Limb (tissue), 2 donors: ENCODE measurements around the gene CDK14.

Experiments
- DNase-seq, 2 donors: peaks; one replicate each; pipeline ENCODE4 v3.0.0-alpha.2; 2016; ENCODE audit errors: extremely low spot score in 2 of 2

The CDK14 gene

DNA sequence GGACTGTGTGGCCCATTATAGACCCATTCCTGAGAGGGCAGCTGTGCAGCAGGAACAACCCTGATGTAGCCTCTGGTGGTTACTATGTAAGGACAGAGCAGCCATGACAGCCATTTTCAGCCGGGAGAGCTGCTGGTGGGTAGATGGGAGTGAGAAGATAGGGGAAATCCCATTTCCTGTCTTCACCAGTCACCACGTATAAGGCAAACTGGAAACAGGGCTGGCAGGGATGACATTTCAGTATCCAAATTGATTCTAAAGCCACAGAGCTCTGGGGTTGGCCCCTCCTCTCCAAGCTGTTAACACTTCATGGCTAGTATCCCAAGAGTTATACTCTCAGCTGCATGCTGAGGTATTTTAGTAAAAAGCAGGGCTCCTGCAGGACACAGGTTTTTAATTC, 652.9 kb downstream of the CDK14 start:
- DNase-seq: no peak

DNA sequence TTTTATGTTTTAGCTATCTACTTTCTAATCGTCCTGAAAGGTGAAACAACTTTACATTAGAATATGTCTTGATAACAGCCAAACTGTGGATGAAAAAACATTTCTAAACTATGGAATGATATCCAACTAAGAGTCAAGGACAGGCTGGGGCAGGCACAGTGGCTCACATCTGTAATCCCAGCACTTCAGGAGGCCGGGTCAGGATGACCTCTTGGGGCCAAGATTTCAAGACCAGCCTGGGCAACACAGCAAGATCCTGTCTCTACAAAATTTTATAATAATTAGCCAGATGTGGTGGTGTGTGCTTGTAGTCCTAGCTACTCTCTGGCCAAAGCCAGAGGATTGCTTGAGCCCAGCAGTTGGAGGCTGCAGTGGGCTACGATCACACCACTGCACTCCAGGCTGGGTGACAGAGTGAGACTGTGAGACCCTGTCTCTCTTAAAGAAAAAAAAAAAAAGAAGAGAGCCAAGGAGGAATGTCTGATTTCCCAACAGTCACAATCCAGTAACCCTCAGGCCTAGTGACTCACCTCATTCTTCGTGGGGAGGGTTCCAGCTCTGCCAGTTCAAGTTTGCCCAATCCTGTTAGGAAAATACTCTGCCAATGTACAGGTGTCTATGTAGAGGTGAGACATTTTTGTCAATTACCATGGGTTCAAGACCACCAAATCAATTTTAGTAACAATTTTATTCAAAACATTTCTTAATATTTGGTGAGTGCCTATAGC, 653.5 kb downstream of the CDK14 start:
- no peak for DNase-seq

DNA sequence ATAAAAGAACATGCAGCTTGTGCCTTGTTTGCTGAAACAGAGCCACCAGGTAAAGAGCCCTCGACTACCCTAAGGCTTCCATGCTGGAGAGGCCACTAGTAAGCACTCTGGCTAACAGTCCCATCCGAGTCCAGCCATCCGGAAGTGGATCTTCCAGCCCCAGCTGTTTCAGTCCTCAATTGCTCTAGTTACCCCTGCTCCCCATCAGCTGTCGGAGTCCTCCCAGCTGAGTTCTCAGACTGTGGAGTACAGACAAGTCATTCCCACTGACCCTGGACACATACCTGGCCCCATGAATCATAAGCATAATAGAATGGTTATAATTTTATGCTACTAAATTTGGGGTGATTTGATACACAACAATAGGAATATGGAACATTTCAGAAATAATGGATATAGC, 654.6 kb downstream of the CDK14 start:
- DNase-seq: no peak

DNA sequence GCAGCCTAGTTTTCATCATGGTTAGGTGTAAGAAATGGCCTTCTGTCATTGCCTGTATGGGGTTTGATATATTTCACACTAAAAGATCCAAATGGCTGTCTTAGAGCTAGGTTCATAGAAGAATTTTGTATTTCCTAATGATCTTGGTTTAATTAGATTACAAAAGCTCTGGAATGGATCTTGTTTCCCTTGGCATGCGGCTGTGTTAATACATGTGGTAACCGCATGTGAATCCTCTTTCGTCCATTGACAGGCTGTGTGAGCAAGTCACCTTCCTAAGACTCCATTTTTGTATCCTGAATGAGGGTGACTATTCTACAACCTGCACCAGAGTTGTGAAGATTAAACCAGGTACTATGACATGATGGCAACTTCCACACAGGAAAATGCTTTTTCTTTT, 655.8 kb downstream of the CDK14 start:
- no peak for DNase-seq
